ENCODE results near the gene TNFRSF11A. TPM values are rescaled to one million over a fixed set of nuclear protein-coding genes. Genes with fewer than 3 reads are reported as not detected.

The TNFRSF11A gene
- total and polyA plus RNA-seq, 9 donors, result 2.0 to 3.8 (median 2.9) TPM

- Histone ChIP-seq H3K4me3 (ENCODE audit: low read length) (peak overlapping the region; percentile 40), H3K27ac (ENCODE audit: low read length) (peak overlapping the region; percentile 91), H3K27me3 (ENCODE audit: control insufficient read depth, insufficient read depth, low read length) (no peaks in the 10 kb centered on the region), H3K9me3 (replicated peaks; ENCODE audit: control insufficient read depth, low read depth, low read length) (peaks cover 4% of the 10 kb centered on the region), H3K36me3 (ENCODE audit: control insufficient read depth, insufficient read depth, low read length) (no peaks in the 10 kb centered on the region), H3K4me1 (ENCODE audit: control insufficient read depth, insufficient read depth, low read length) (peaks cover 10% of the 10 kb centered on the region)
- WGBS (ENCODE audit: insufficient coverage), result 0% methylated on average over 8 of the region's 14 CpGs
- peak; percentile 98 for DNase-seq
These were observed 100.5 kb downstream of the TNFRSF11A start for GRCh38 chr18:62425465-62426190.

DNA sequence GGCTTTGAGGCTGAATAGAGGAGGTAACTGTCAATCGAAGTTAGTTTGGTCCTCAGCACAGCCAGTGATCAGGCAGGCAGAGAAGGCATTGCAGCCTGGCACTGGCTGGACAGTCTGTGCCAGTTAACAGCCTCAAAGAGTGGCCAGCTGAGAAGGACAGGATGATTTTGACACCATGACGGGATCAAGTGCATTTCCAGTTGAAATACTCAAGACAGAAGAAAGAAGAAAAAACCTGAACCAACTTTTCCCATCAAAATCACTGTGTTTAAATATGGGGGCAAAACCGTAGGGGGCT lies 101.0 kb downstream of the TNFRSF11A start:
- Histone ChIP-seq H3K27ac (ENCODE audit: low read length) (peak overlapping the region; percentile 48), H3K27me3 (ENCODE audit: control insufficient read depth, insufficient read depth, low read length) (no peaks in the 10 kb centered on the region), H3K9me3 (replicated peaks; ENCODE audit: control insufficient read depth, low read depth, low read length) (peaks cover 4% of the 10 kb centered on the region), H3K4me3 (ENCODE audit: low read length) (no peak overlapping the region), H3K4me1 (ENCODE audit: control insufficient read depth, insufficient read depth, low read length) (peaks cover 10% of the 10 kb centered on the region), H3K36me3 (ENCODE audit: control insufficient read depth, insufficient read depth, low read length) (no peaks in the 10 kb centered on the region)
- 31% methylated on average over 1 of the region's 3 CpGs for WGBS (ENCODE audit: insufficient coverage)
- DNase-seq, result no peak

DNA sequence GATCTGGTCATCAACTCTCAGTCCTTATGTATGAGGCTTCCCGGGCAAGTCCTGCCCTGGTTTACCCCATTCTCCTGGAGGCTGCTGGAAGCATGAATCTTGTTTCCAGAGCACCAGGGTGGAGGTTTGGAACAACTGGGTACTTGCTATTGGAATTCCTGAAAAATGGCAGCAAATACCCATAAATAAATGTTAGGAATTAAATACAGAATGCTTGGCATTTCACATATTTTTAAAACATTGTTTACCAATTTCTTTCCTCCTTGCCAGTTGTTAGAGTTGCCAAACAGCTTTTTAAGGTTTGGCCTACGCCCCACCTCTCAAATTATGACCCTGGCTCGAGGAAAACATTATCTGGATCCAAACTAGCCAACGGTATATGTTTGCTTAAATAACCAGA lies 107.1 kb downstream of the TNFRSF11A start:
- Histone ChIP-seq H3K9me3 (replicated peaks; ENCODE audit: control insufficient read depth, low read depth, low read length) (peaks cover 4% of the 10 kb centered on the region), H3K36me3 (ENCODE audit: control insufficient read depth, insufficient read depth, low read length) (no peaks in the 10 kb centered on the region), H3K4me3 (ENCODE audit: low read length) (no peak overlapping the region), H3K27ac (ENCODE audit: low read length) (no peak overlapping the region), H3K4me1 (ENCODE audit: control insufficient read depth, insufficient read depth, low read length) (peaks cover 3% of the 10 kb centered on the region), H3K27me3 (ENCODE audit: control insufficient read depth, insufficient read depth, low read length) (peaks cover 2% of the 10 kb centered on the region)
- DNase-seq, result no peak
- 80% methylated on average over 1 of the region's 4 CpGs for WGBS (ENCODE audit: insufficient coverage)

GRCh38 chr18:62434798-62435197 lies 109.7 kb downstream of the TNFRSF11A start:
- Histone ChIP-seq H3K9me3 (replicated peaks; ENCODE audit: control insufficient read depth, low read depth, low read length) (no peaks in the 10 kb centered on the region), H3K36me3 (ENCODE audit: control insufficient read depth, insufficient read depth, low read length) (no peaks in the 10 kb centered on the region), H3K27me3 (ENCODE audit: control insufficient read depth, insufficient read depth, low read length) (peaks cover 2% of the 10 kb centered on the region), H3K4me1 (ENCODE audit: control insufficient read depth, insufficient read depth, low read length) (peaks cover 14% of the 10 kb centered on the region), H3K27ac (ENCODE audit: low read length) (no peak overlapping the region), H3K4me3 (ENCODE audit: low read length) (no peak overlapping the region)
- WGBS (ENCODE audit: insufficient coverage), result 40% methylated on average over 1 of the region's 4 CpGs
- peak; percentile 14 for DNase-seq

DNA sequence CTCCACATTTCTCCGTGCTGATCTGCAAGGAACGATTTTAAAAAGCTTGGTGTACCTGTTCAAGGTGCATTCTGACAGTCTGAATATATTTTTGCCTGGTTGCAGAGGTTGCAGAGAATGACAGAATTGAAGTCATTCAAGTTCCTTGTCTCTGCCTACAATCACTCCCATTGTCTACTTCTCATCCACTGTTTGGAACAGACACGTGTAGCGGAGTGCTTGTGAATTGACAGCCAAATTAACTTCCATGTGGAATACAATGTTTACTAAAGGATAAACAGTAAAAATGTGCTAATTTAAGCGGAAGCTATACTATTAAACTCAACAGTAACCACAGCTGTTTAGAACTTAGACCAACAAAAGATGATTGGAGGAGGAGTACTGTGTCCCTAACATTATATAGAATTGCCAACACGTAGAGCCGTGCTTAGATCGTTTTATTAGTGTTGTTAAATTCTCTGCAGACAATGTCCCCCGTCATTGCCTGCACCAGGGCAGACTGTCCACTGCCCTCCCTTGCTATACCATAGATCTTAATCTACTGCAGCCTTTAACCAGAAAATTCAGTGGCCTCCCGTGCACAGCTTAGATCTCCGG lies 110.4 kb downstream of the TNFRSF11A start:
- no peak overlapping the region for H3K4me3 ChIP-seq (ENCODE audit: low read length)
- no peak overlapping the region for H3K27ac ChIP-seq (ENCODE audit: low read length)
- no peaks in the 10 kb centered on the region for H3K36me3 ChIP-seq (ENCODE audit: control insufficient read depth, insufficient read depth, low read length)
- H3K27me3 ChIP-seq (ENCODE audit: control insufficient read depth, insufficient read depth, low read length), result peaks cover 2% of the 10 kb centered on the region
- WGBS (ENCODE audit: insufficient coverage), result 25% methylated on average over 1 of the region's 11 CpGs
- DNase-seq, result no peak
- peaks cover 14% of the 10 kb centered on the region for H3K4me1 ChIP-seq (ENCODE audit: control insufficient read depth, insufficient read depth, low read length)
- no peaks in the 10 kb centered on the region for H3K9me3 ChIP-seq (replicated peaks; ENCODE audit: control insufficient read depth, low read depth, low read length)

- Histone ChIP-seq H3K4me3 (ENCODE audit: low read length) (no peak overlapping the region), H3K36me3 (ENCODE audit: control insufficient read depth, insufficient read depth, low read length) (no peaks in the 10 kb centered on the region), H3K9me3 (replicated peaks; ENCODE audit: control insufficient read depth, low read depth, low read length) (no peaks in the 10 kb centered on the region), H3K27ac (ENCODE audit: low read length) (no peak overlapping the region), H3K4me1 (ENCODE audit: control insufficient read depth, insufficient read depth, low read length) (peaks cover 14% of the 10 kb centered on the region), H3K27me3 (ENCODE audit: control insufficient read depth, insufficient read depth, low read length) (peaks cover 2% of the 10 kb centered on the region)
- 77% methylated on average over 5 of the region's 7 CpGs for WGBS (ENCODE audit: insufficient coverage)
- DNase-seq, result peak; percentile 33
These were observed 111.6 kb downstream of the TNFRSF11A start for GRCh38 chr18:62436636-62437234.

GRCh38 chr18:62437235-62438017 lies 112.3 kb downstream of the TNFRSF11A start:
- H3K9me3 ChIP-seq (replicated peaks; ENCODE audit: control insufficient read depth, low read depth, low read length), result no peaks in the 10 kb centered on the region
- no peaks in the 10 kb centered on the region for H3K36me3 ChIP-seq (ENCODE audit: control insufficient read depth, insufficient read depth, low read length)
- no peak overlapping the region for H3K4me3 ChIP-seq (ENCODE audit: low read length)
- peaks cover 14% of the 10 kb centered on the region for H3K4me1 ChIP-seq (ENCODE audit: control insufficient read depth, insufficient read depth, low read length)
- peak overlapping the region; percentile 25 for H3K27ac ChIP-seq (ENCODE audit: low read length)
- DNase-seq, result peak; percentile 59
- H3K27me3 ChIP-seq (ENCODE audit: control insufficient read depth, insufficient read depth, low read length), result peaks cover 2% of the 10 kb centered on the region
- 7% methylated on average over 5 of the region's 11 CpGs for WGBS (ENCODE audit: insufficient coverage)

GRCh38 chr18:62438018-62438329 lies 112.9 kb downstream of the TNFRSF11A start:
- DNase-seq, result peak; percentile 64
- no peak overlapping the region for H3K4me3 ChIP-seq (ENCODE audit: low read length)
- 17% methylated on average over 1 of the region's 10 CpGs for WGBS (ENCODE audit: insufficient coverage)

DNA sequence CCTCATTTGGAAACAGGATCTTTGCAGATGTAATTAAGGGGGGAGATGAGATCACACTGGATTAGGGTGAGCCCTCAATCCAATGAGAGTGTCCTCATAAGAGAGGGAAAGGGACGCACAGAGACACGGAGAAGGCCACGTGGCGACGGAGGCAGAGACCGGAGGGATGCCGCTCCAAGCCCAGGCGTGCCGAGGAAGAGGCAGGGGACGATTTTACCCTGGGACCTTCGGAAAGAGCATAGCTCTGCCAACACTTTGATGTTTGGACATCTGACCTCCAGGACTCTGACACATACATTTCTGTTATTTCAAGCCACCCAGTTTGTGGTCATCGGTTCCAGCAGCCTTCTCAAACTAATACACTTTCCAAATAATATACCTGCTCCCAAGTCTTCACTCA lies 113.3 kb downstream of the TNFRSF11A start:
- no peaks in the 10 kb centered on the region for H3K9me3 ChIP-seq (replicated peaks; ENCODE audit: control insufficient read depth, low read depth, low read length)
- no peak for DNase-seq
- 87% methylated on average over 11 of the region's 12 CpGs for WGBS (ENCODE audit: insufficient coverage)
- peaks cover 14% of the 10 kb centered on the region for H3K4me1 ChIP-seq (ENCODE audit: control insufficient read depth, insufficient read depth, low read length)
- no peak overlapping the region for H3K27ac ChIP-seq (ENCODE audit: low read length)
- peaks cover 1% of the 10 kb centered on the region for H3K27me3 ChIP-seq (ENCODE audit: control insufficient read depth, insufficient read depth, low read length)
- no peaks in the 10 kb centered on the region for H3K36me3 ChIP-seq (ENCODE audit: control insufficient read depth, insufficient read depth, low read length)
- no peak overlapping the region for H3K4me3 ChIP-seq (ENCODE audit: low read length)

More at GRCh38 chr18:62438018-62438329, 112.9 kb downstream of the TNFRSF11A start:
- no peaks in the 10 kb centered on the region for H3K36me3 ChIP-seq (ENCODE audit: control insufficient read depth, insufficient read depth, low read length)
- no peaks in the 10 kb centered on the region for H3K9me3 ChIP-seq (replicated peaks; ENCODE audit: control insufficient read depth, low read depth, low read length)
- peaks cover 14% of the 10 kb centered on the region for H3K4me1 ChIP-seq (ENCODE audit: control insufficient read depth, insufficient read depth, low read length)
- H3K27ac ChIP-seq (ENCODE audit: low read length), result no peak overlapping the region
- H3K27me3 ChIP-seq (ENCODE audit: control insufficient read depth, insufficient read depth, low read length), result peaks cover 2% of the 10 kb centered on the region

- DNase-seq, result no peak
- WGBS (ENCODE audit: insufficient coverage), result 94% methylated on average over 4 of the region's 8 CpGs
- Histone ChIP-seq H3K27me3 (ENCODE audit: control insufficient read depth, insufficient read depth, low read length) (peaks cover 2% of the 10 kb centered on the region), H3K27ac (ENCODE audit: low read length) (no peak overlapping the region), H3K36me3 (ENCODE audit: control insufficient read depth, insufficient read depth, low read length) (no peaks in the 10 kb centered on the region), H3K9me3 (replicated peaks; ENCODE audit: control insufficient read depth, low read depth, low read length) (no peaks in the 10 kb centered on the region), H3K4me3 (ENCODE audit: low read length) (no peak overlapping the region), H3K4me1 (ENCODE audit: control insufficient read depth, insufficient read depth, low read length) (peaks cover 14% of the 10 kb centered on the region)
These were observed 113.8 kb downstream of the TNFRSF11A start for GRCh38 chr18:62438866-62439265.
